Measurements from ENCODE around the gene C3orf20. TPM values are rescaled to one million over a fixed set of nuclear protein-coding genes. Genes with fewer than 3 reads are reported as not detected.

C3orf20 gene
- total RNA-seq, 2 donors from 2014 or later, result not detected

GRCh38 chr3:14676881-14677280 lies 1.9 kb downstream of the C3orf20 start:
- H3K27ac ChIP-seq, result no peak overlapping the region
- TF ChIP-seq CTCF (IDR thresholded peaks at IDR 0.05), result no peak
- H3K4me3 ChIP-seq, result no peak overlapping the region
- no peaks in the 10 kb centered on the region for H3K27me3 ChIP-seq
- peaks cover 0 to 4% of the 10 kb centered on the region in 2 donors for H3K9me3 ChIP-seq
- no peaks in the 10 kb centered on the region for H3K4me1 ChIP-seq
- DNase-seq (ENCODE audit: low spot score), result no peak
- H3K36me3 ChIP-seq, result peaks cover 9% of the 10 kb centered on the region

- Histone ChIP-seq H3K36me3 (no peaks in the 10 kb centered on the region), H3K9me3 (peaks cover 0 to 4% of the 10 kb centered on the region in 2 donors), H3K27me3 (no peaks in the 10 kb centered on the region), H3K4me1 (no peaks in the 10 kb centered on the region), H3K27ac (no peak overlapping the region), H3K4me3 (no peak overlapping the region)
- DNase-seq (ENCODE audit: low spot score), result no peak
- no peak for TF ChIP-seq CTCF (IDR thresholded peaks at IDR 0.05)
Observed at GRCh38 chr3:14678015-14678503, 3.1 kb downstream of the C3orf20 start.

- no peak for TF ChIP-seq CTCF (IDR thresholded peaks at IDR 0.05)
- no peak overlapping the region for H3K27ac ChIP-seq
- H3K27me3 ChIP-seq, result no peaks in the 10 kb centered on the region
- no peaks in the 10 kb centered on the region for H3K4me1 ChIP-seq
- H3K9me3 ChIP-seq, result peaks cover 0 to 4% of the 10 kb centered on the region in 2 donors
- H3K36me3 ChIP-seq, result no peaks in the 10 kb centered on the region
- DNase-seq (ENCODE audit: low spot score), result no peak
- no peak overlapping the region for H3K4me3 ChIP-seq
Observed at GRCh38 chr3:14680115-14680514, 5.2 kb downstream of the C3orf20 start.

GRCh38 chr3:14680716-14681115 lies 5.8 kb downstream of the C3orf20 start:
- DNase-seq (ENCODE audit: low spot score), result no peak

GRCh38 chr3:14684447-14684846 lies 9.5 kb downstream of the C3orf20 start:
- Histone ChIP-seq H3K4me3 (no peak overlapping the region), H3K4me1 (no peaks in the 10 kb centered on the region), H3K36me3 (no peaks in the 10 kb centered on the region), H3K27ac (no peak overlapping the region), H3K9me3 (peaks cover 0 to 4% of the 10 kb centered on the region in 2 donors), H3K27me3 (no peaks in the 10 kb centered on the region)
- TF ChIP-seq CTCF (IDR thresholded peaks at IDR 0.05), result no peak
- no peak for DNase-seq (ENCODE audit: low spot score)

More at GRCh38 chr3:14680716-14681115, 5.8 kb downstream of the C3orf20 start:
- Histone ChIP-seq H3K9me3 (peaks cover 0 to 4% of the 10 kb centered on the region in 2 donors), H3K27me3 (no peaks in the 10 kb centered on the region), H3K4me1 (no peaks in the 10 kb centered on the region), H3K4me3 (no peak overlapping the region), H3K36me3 (no peaks in the 10 kb centered on the region), H3K27ac (no peak overlapping the region)
- TF ChIP-seq CTCF (IDR thresholded peaks at IDR 0.05), result no peak

GRCh38 chr3:14685179-14685578 lies 10.2 kb downstream of the C3orf20 start:
- no peak for TF ChIP-seq CTCF (IDR thresholded peaks at IDR 0.05)

More at GRCh38 chr3:14685179-14685578, 10.2 kb downstream of the C3orf20 start:
- Histone ChIP-seq H3K27me3 (no peaks in the 10 kb centered on the region), H3K4me1 (no peaks in the 10 kb centered on the region), H3K4me3 (no peak overlapping the region), H3K27ac (no peak overlapping the region), H3K9me3 (peaks cover 0 to 1% of the 10 kb centered on the region in 2 donors), H3K36me3 (no peaks in the 10 kb centered on the region)
- no peak for DNase-seq (ENCODE audit: low spot score)
